CD4-positive, CD25-positive, alpha-beta regulatory T cell (primary cell): ENCODE data around the gene FGD5. TPM values are rescaled to one million over a fixed set of nuclear protein-coding genes. Genes with fewer than 3 reads are reported as not detected.

Experiments
- ATAC-seq, 2 donors: fragments of 150-1000 bp; cut with Tn5 transposase; one replicate each; pipeline ENCODE4 v1.10.0; 2021; ENCODE audit warnings: low read depth in 2 of 2, moderate number of reproducible peaks in 2 of 2, moderate library complexity in 1 of 2
- DNase-seq, 3 donors: peaks; one replicate each; pipeline versions ENCODE4 v3.0.0 to v3.0.0-alpha.2; 2012 to 2022; ENCODE audit warnings: mixed read lengths in 1 of 3
- H3K27ac ChIP-seq: one replicate; pipeline ENCODE4 v1.7.0; 2013; ENCODE audit warnings: mild to moderate bottlenecking, low read length; ENCODE audit not compliant: insufficient read depth, poor library complexity, severe bottlenecking
- H3K27me3 ChIP-seq: one replicate; pipeline ENCODE4 v1.7.0; 2013; ENCODE audit warnings: low read length; ENCODE audit not compliant: control insufficient read depth, insufficient read depth
- H3K36me3 ChIP-seq: one replicate; pipeline ENCODE4 v1.7.0; 2013; ENCODE audit warnings: mild to moderate bottlenecking, low read length, moderate library complexity; ENCODE audit not compliant: control insufficient read depth, insufficient read depth
- H3K4me1 ChIP-seq: 2 replicates; pipeline ENCODE4 v1.7.0; 2013; ENCODE audit warnings: mild to moderate bottlenecking, low read length; ENCODE audit not compliant: insufficient read depth, control insufficient read depth, poor library complexity, severe bottlenecking
- H3K4me3 ChIP-seq: one replicate; pipeline ENCODE4 v1.7.0; 2013; ENCODE audit warnings: low read depth, mild to moderate bottlenecking, low read length, moderate library complexity
- H3K9me3 ChIP-seq, 2 experiments: 1 replicate in 1 of 2; 2 replicates in 1 of 2; pipeline ENCODE4 v1.7.0; 2013; ENCODE audit warnings: low read length in 2 of 2, mild to moderate bottlenecking in 1 of 2, moderate library complexity in 1 of 2; ENCODE audit not compliant: control insufficient read depth in 2 of 2
- H3K27ac Mint-ChIP-seq, 3 donors: one replicate each; pipeline ENCODE4 v1.8.0; 2020 to 2022; ENCODE audit warnings: mild to moderate bottlenecking in 3 of 3, mixed read lengths in 3 of 3, moderate library complexity in 2 of 3
- H3K27me3 Mint-ChIP-seq: one replicate; pipeline ENCODE4 v1.8.0; 2022; ENCODE audit warnings: mild to moderate bottlenecking, mixed read lengths
- H3K36me3 Mint-ChIP-seq: one replicate; pipeline ENCODE4 v1.8.0; 2020; ENCODE audit warnings: mixed read lengths
- H3K4me1 Mint-ChIP-seq, 4 donors: one replicate each; pipeline ENCODE4 v1.8.0; 2020 to 2022; ENCODE audit warnings: mixed read lengths in 4 of 4, mild to moderate bottlenecking in 1 of 4
- H3K4me3 Mint-ChIP-seq, 4 donors: one replicate each; pipeline ENCODE4 v1.8.0; 2020 to 2022; ENCODE audit warnings: mild to moderate bottlenecking in 4 of 4, mixed read lengths in 4 of 4, moderate library complexity in 3 of 4
- H3K9me3 Mint-ChIP-seq, 7 donors: one replicate each; pipeline ENCODE4 v1.8.0; 2020 to 2022; ENCODE audit warnings: mixed read lengths in 7 of 7, mild to moderate bottlenecking in 3 of 7, moderate library complexity in 2 of 7
- polyA plus RNA-seq, 4 donors: library from polyadenylated mRNA; unstranded; fragments of 300-500 nt; fragmentation: Illumina TruSeq; gene quantifications; one replicate each; pipeline ENCODE4 v1.2.3, GENCODE V29; 2021
- total RNA-seq: library from RNA; stranded (reverse); gene quantifications from one replicate; pipeline ENCODE4 v1.2.3, GENCODE V29; 2022

FGD5 gene
- total and polyA plus RNA-seq, 5 donors from 2014 or later = 0.13 to 0.79 TPM; not detected in 3

DNA sequence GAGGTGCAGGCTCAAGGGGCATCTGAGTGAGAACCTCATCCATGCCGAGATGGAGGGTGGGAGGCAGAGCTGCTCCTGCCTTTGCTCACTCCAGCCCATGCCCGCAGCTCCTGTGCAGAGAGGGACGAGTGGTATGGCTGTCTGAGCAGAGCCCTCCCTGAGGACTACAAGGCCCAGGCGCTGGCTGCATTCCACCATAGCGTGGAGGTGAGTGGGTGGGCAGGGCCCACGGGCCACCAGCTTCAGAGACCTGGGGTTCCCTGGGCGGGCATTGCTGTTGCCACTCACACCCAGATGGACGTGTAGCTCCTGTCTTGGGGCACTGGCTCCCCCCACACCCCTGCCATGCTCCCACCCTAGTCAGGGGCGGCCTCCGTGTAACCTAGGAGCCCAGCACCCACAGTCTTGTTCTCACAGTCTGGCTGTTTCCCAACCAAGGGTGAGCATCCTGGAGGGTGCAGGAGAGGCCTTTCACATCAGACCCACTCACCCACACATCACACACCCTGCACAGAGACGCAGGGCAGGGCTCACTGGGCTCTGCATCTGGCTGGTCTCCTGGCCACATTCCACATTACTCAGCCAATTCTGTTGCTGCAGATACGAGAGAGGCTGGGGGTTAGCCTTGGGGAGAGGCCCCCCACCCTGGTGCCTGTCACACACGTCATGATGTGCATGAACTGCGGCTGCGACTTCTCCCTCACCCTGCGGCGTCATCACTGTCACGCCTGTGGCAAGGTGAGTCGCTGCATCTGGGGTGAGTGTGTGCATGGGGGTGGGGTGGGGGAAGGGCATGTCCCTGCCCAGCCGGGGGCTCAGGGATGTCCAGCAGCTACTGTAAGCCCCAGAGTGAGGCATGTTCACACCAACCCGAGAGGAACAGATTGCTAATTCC lies 103.3 kb downstream of the FGD5 start:
- no peak overlapping the region for H3K27ac Mint-ChIP-seq
- no peaks in the 10 kb centered on the region for H3K36me3 Mint-ChIP-seq
- no peaks in the 10 kb centered on the region for H3K27me3 Mint-ChIP-seq
- H3K36me3 ChIP-seq = no peaks in the 10 kb centered on the region
- ATAC-seq (no peak), DNase-seq (no peak)
- no peak overlapping the region for H3K4me3 Mint-ChIP-seq
- H3K4me1 ChIP-seq = no peaks in the 10 kb centered on the region
- no peak overlapping the region for H3K27ac ChIP-seq
- H3K4me3 ChIP-seq = no peak overlapping the region
- H3K9me3 ChIP-seq = no peaks in the 10 kb centered on the region
- peaks cover 0 to 2% (median 0%) of the 10 kb centered on the region in 4 donors for H3K4me1 Mint-ChIP-seq
- peaks cover 0 to 2% (median 0%) of the 10 kb centered on the region in 7 donors for H3K9me3 Mint-ChIP-seq
- no peaks in the 10 kb centered on the region for H3K27me3 ChIP-seq

DNA sequence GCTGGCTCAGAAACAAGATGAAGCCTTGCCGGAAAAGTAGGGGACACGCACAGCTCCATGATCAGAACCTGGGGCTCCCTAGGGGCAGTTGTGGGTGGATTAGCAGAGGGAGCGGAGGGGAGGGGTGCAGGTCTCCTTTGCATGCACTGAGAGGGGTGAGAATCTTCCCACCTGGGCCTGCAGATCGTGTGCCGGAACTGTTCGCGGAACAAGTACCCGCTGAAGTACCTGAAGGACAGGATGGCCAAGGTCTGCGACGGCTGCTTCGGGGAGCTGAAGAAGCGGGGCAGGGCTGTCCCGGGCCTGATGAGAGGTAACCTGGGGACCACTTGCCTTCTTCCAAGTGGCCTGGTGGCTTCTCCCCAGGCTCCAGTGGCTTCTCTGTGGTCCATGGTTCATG lies 104.1 kb downstream of the FGD5 start:
- Histone ChIP-seq H3K36me3 (no peaks in the 10 kb centered on the region), H3K4me3 (no peak overlapping the region), H3K4me1 (no peaks in the 10 kb centered on the region), H3K27ac (no peak overlapping the region), H3K27me3 (no peaks in the 10 kb centered on the region), H3K9me3 (no peaks in the 10 kb centered on the region)
- Mint-ChIP-seq H3K9me3 (no peaks in the 10 kb centered on the region), H3K36me3 (no peaks in the 10 kb centered on the region), H3K4me1 (peaks cover 0 to 2% (median 0%) of the 10 kb centered on the region in 4 donors), H3K4me3 (no peak overlapping the region), H3K27me3 (no peaks in the 10 kb centered on the region), H3K27ac (peak overlapping the region in 1 of 3 donors; percentile 78)
- ATAC-seq = no peak
- no peak for DNase-seq

DNA sequence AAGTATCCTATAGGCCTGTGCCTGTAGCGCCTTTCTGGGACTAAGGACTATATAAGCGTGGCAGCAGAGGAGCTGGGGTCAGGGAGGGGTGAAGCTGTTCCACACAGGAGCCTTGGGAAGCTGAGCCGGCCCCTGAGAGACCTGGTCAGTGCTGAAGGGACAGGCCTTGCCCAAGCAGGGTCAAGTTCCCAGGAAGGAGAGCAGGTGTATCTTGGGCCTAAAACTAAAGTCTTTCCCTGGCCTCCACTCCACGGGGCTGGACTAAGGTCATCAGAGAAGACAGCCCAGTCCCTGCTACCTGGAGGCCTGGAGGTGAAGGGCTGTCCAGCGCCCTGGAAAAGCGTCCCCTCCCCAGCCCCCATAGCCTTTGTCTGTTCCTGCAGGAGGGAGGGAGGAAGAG lies 104.7 kb downstream of the FGD5 start:
- Mint-ChIP-seq H3K4me3 (no peak overlapping the region), H3K9me3 (no peaks in the 10 kb centered on the region), H3K36me3 (no peaks in the 10 kb centered on the region), H3K27ac (no peak overlapping the region), H3K4me1 (peaks cover 0 to 2% (median 0%) of the 10 kb centered on the region in 4 donors), H3K27me3 (no peaks in the 10 kb centered on the region)
- ATAC-seq (no peak), DNase-seq (no peak)
- Histone ChIP-seq H3K36me3 (no peaks in the 10 kb centered on the region), H3K27me3 (no peaks in the 10 kb centered on the region), H3K27ac (no peak overlapping the region), H3K4me3 (no peak overlapping the region), H3K4me1 (no peaks in the 10 kb centered on the region), H3K9me3 (no peaks in the 10 kb centered on the region)

DNA sequence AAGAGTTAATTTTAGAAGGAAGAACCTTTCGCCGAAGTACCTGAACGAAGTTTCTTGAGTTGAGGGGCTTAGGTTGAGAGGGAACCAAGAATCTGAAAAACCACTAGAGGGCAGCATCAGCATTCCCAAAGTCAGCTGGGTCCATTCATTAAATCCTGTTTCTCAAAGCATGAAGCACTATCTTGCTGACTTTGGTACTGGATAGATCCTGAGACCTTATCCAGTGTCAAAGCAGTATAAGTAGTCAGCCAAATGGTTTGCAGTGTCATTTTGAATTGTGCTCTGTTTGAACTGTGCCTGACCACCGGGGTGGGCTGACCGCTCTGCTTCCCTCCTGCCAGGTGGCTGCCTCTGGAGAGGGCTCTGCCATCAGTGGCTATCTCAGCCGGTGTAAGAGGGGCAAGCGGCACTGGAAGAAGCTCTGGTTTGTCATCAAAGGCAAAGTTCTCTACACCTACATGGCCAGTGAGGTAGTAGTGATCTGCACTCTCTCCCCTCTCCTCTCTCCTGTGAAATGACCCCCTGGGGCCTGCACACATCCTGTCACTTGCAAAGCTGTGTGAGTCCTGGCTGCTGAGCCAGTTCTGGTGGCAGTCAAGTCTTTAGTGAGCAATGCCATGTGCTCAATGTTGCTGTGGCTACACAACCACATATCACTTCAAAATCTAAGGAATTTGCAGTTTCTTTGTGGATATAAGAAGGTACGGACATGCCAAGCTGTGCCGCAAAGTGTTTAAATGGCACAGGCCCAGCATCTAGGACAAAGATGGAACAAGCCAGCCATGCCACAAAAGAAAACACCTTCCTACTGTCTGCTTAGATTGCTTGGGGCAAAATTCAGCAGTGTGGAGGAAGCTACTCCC lies 107.2 kb downstream of the FGD5 start:
- Mint-ChIP-seq H3K27me3 (no peaks in the 10 kb centered on the region), H3K4me3 (no peak overlapping the region), H3K4me1 (peaks cover 0 to 2% (median 0%) of the 10 kb centered on the region in 4 donors), H3K27ac (no peak overlapping the region), H3K9me3 (no peaks in the 10 kb centered on the region), H3K36me3 (no peaks in the 10 kb centered on the region)
- Histone ChIP-seq H3K9me3 (no peaks in the 10 kb centered on the region), H3K36me3 (no peaks in the 10 kb centered on the region), H3K27me3 (no peaks in the 10 kb centered on the region), H3K4me3 (no peak overlapping the region), H3K27ac (no peak overlapping the region), H3K4me1 (no peaks in the 10 kb centered on the region)
- DNase-seq (peak in 2 of 3 donors; percentile 33 to 67), ATAC-seq (no peak)

- no peak overlapping the region for H3K4me3 Mint-ChIP-seq
- DNase-seq (no peak), ATAC-seq (no peak)
- Histone ChIP-seq H3K9me3 (no peaks in the 10 kb centered on the region), H3K27ac (no peak overlapping the region), H3K4me1 (no peaks in the 10 kb centered on the region), H3K36me3 (no peaks in the 10 kb centered on the region), H3K4me3 (no peak overlapping the region), H3K27me3 (no peaks in the 10 kb centered on the region)
- H3K9me3 Mint-ChIP-seq = no peaks in the 10 kb centered on the region
- no peaks in the 10 kb centered on the region for H3K27me3 Mint-ChIP-seq
- peaks cover 0 to 2% (median 0%) of the 10 kb centered on the region in 4 donors for H3K4me1 Mint-ChIP-seq
- no peak overlapping the region for H3K27ac Mint-ChIP-seq
- no peaks in the 10 kb centered on the region for H3K36me3 Mint-ChIP-seq
Observed at GRCh38 chr3:14926592-14926991, 107.8 kb downstream of the FGD5 start.

GRCh38 chr3:14927308-14927707 lies 108.5 kb downstream of the FGD5 start:
- Histone ChIP-seq H3K36me3 (no peaks in the 10 kb centered on the region), H3K4me3 (no peak overlapping the region), H3K9me3 (no peaks in the 10 kb centered on the region), H3K27me3 (no peaks in the 10 kb centered on the region), H3K4me1 (no peaks in the 10 kb centered on the region), H3K27ac (no peak overlapping the region)
- Mint-ChIP-seq H3K4me1 (peaks cover 0 to 2% (median 0%) of the 10 kb centered on the region in 4 donors), H3K27me3 (no peaks in the 10 kb centered on the region), H3K4me3 (no peak overlapping the region), H3K27ac (no peak overlapping the region), H3K9me3 (no peaks in the 10 kb centered on the region), H3K36me3 (no peaks in the 10 kb centered on the region)
- no peak for ATAC-seq
- no peak for DNase-seq

- Histone ChIP-seq H3K9me3 (no peaks in the 10 kb centered on the region), H3K4me3 (no peak overlapping the region), H3K27ac (no peak overlapping the region), H3K36me3 (no peaks in the 10 kb centered on the region), H3K27me3 (no peaks in the 10 kb centered on the region), H3K4me1 (no peaks in the 10 kb centered on the region)
- H3K9me3 Mint-ChIP-seq = no peaks in the 10 kb centered on the region
- H3K4me3 Mint-ChIP-seq = no peak overlapping the region
- no peaks in the 10 kb centered on the region for H3K36me3 Mint-ChIP-seq
- H3K27me3 Mint-ChIP-seq = no peaks in the 10 kb centered on the region
- H3K27ac Mint-ChIP-seq = no peak overlapping the region
- H3K4me1 Mint-ChIP-seq = peaks cover 0 to 2% (median 0%) of the 10 kb centered on the region in 4 donors
- ATAC-seq = no peak
- no peak for DNase-seq
Observed at GRCh38 chr3:14929310-14930074, 110.7 kb downstream of the FGD5 start.
